ENCODE measurements around the gene GNG8.
A peak's percentile ranks its signal among the peaks of the same experiment; 100 is the strongest.

GNG8 gene

DNA sequence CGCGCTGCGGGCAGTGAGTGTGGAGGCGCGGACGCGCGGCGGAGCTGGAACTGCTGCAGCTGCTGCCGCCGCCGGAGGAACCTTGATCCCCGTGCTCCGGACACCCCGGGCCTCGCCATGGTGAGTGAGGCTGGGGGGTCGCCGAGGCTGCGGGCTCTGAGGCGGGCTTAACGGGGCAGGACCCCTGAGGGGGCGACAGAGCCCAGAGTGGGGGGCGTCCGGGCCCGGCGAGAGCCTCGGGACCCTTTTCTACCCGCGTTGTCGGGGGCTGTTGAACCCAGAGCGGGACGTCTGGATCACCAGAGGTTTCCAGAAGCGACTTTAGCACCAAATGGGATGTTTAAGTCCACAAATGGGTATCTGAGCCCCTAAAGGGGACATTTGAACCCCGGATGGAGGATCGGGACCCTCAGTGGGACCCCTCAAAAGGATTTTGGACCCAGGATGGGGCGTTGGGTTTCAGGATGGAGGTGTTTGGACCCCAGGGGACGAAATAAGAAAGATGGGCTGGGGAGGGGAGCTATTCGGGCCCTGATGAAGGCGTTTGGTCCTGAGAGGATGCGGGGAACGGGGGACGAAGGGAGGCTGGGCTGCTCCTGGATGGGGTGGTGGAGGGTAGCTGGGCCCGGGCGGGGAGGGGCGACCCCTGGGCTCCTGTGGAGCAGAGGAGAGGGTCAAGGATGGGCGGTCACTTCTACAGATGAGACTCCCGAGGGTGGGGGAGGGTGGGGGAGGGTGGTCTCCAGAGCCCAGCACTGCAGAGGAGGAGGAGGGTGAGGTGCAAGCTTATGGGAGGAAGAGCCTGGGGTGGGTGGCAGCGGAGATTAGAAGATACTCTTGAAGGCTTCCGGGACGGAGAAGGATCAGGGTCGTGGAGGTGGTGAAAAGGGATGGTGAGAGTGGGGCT lies 34.4 kb downstream of the GNG8 start, which contains the start of gene CALM3:
TSS of gene CALM3 (plus strand) at position 13 of the 907 bp plus-strand sequence. CDS start at position 118, 105 bp downstream.
- DNase-seq = no peak

DNA sequence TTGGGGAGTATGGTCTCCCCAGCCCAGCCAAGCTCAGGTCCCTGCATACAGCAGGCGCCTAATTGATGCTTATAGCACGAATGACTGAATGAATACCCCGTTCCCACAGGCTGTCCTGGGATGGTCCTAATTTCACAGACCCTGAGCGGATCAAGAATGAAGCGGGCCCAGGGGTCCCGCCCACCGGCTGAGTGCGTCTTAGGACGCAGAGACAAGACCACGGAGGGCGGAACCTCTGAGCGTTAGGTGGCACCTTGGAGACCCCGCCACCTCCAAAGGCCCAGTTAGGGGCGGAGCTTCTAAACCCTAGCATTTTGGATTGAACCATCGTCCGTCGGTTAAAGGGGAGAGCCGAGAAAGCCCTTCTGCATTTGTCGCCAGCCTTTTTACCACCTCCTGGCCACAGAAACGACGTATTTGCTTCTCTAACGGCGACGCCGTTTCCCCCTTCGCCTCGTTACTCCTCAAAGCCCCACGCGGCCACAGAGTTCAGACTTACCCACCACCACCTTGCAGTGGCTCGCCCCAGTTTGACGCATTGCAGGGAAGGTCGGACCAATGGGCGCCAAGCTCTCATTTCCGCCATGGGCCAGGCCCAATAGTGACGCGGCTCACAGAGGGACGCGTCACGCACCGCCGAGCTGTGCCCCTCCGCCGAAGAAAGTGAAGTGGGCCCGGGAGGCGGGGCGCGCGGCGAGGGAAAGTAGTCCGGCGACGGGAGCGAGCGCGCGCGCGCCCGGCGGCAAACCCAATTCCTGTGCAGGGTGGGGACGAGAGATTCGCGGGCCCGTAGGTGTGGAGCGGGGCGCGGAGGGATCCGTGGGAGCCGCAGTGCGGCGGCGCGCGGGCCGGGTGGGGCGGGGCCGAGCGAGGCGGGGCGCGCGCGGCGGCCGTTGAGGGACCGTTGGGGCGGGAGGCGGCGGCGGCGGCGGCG lies 35.4 kb downstream of the GNG8 start:
- peak; percentile 94 to 98 for DNase-seq

DNA sequence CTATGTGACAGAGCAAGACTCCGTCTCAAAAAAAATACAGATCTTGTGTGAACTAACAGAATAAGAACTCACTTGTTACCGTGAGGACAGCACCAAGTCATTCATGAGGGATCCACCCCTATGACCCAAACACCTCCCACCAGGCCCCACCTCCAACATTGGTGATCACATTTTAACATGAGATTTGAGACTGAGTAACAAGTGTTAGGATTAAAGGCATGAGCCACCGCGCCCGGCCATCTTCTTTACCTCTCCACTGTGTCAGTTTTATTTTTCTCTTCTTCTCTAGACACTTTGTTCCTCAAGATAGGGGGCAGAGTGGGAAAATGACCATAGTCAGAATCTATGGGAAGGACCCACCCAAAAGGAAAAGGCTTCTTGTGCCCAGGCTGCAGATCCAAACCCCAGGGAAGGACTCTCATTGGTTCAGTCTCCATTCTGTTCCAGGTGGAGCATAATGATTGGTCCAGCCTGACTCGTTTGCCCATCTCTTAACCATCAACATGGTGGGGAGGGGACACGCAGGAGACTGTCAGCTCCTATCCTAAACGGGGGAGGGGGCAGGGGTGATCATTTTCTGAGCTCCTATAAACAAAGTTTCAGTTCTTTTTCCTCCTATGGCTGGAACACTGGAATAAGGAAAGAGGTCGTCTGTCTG lies 36.2 kb downstream of the GNG8 start:
- DNase-seq = no peak

DNA sequence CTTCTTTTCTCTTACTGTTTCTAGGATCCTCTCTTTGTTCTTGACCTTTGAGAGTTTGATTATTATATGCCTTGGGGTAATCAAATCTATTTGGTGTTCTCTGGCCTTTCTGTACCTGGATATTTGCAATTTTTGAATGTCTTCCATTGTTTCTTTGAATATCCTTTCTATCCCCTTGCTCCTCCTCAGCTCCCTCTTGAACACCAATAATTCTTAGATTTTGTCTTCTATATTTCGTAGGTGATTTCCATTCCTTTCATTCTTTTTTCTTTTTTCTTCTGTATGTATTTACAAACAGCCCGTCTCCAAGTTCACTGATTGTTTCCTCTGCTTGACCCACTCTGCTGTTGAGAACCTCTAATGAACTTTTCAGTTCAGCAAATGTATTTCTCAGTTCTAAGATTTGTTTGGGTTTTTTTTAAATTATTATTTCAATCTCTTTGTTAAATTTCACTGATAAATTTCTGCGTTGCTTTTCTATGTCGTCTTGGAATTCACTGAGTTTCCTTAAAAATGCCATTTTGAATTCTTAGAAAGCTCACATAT lies 37.6 kb downstream of the GNG8 start:
- DNase-seq = no peak

DNA sequence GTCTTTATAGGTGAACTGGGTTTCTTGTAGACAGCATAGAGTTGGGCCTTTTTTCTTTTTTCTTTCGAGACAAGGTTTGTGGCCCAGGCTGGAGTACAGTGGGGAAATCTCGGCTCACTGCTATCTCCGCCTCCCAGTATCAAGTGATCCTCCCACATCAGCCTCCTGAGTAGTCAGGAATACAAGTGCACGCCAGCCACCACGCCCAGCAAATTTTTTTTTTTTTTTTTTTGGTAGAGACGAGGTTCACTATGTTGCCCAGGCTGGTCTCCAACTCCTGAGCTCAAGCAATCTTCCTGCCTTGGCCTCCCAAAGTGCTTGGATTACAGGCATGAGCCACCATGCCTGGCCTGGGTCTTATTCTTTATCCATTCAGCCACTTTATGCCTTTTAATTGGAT lies 40.0 kb downstream of the GNG8 start:
- no peak for DNase-seq

DNA sequence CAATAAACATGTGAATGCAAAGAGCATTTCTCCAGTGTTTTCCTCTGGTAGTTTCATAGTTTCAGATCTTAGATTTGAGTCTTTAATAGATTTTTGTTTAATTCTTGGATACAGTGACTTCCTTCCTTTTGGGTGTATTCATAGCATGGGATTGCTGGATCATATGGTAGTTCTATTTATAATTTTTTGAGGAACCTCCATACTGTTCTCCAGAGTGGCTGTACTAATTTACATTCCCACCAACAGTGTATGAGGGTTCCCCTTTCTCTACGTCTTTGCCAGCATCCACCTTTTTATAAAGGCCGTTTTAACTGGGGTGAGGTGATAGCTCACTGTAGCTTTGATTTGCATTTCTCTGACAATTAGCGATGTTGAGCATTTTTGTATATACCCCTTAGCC lies 44.1 kb downstream of the GNG8 start:
- no peak for DNase-seq

DNA sequence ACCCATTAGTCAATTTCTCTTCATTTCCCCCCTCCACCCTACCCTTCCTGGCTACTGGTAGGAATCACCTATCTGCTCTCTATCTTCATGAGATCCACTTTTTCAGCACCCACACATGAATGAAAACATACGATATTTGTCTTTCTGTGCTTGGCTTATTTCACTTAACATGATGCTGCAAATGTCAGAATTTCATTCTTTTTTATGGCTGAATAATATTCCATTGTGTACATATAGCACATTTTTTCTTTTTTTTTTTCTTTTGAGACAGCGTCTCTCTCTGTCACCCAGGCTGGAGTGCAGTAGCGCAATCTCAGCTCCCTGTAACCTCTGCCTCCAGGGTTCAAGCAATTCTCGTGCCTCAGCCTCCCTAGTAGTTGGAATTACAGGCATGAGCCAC lies 44.7 kb downstream of the GNG8 start:
- DNase-seq = no peak

DNA sequence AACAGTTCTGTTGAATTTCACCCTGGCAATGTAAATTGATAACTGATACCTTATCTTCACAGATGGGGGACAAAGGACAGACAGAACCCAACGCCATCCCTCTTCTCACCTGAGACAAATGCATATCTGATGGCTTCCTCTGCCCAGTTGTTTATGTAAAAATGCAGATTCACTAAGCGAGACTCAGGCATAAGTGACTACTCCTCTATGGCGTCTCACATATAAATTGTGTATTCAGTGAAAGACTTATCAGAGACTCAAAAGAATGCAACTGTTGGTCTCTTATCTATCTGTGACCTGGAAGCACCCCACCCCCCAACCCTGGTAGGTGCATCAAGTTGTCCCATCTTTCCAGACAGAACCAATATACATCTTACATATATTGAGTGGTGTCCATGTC lies 48.1 kb downstream of the GNG8 start:
- no peak for DNase-seq

DNA sequence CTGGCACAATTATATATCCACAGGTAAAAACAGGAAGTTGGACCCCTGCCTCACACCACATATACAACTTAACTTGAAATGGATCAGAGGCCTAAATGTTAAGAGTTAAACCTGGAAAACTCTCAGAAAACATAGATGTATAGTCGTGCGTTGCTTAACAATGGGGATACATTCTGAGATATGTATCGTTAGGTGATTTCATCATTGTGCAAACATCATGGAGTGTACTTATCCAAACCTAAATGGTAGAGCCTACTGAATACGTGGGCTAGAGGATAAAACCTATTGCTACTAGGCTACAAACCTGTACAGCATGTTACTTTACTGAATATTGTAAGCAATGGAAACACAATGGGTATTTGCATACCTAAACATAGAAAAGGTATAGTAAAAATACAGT lies 49.7 kb downstream of the GNG8 start:
- DNase-seq = no peak

DNA sequence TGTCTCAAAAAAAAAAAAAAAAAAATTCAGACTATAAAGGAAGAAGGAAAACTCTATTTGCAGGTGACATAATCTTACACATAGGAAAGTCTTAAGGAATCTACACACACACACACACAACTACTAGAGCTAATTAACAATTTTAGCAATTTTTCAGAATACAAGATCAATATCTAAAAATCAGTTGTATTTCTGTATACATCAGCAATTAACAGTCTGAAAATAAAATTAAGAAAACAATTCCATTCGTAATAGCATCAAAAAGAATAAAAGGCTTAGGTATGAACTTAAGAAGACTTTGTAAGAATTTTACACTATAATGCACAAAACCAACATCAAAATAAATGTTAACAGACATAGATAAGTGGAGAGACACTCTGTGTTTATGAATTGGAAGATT lies 50.5 kb downstream of the GNG8 start:
- no peak for DNase-seq

Measured in CD4-positive, alpha-beta T cell treated with Interferon alpha-2 for 1 hour (primary cell).